HL-60 (cell line): Measurements from ENCODE around the gene DDX28.

Experiments
- CTCF ChIP-seq: IDR thresholded peaks from one replicate; pipeline ENCODE4 v1.5.1; 2011; ENCODE audit warnings: low read length, control low read depth, inconsistent platforms; ENCODE audit not compliant: insufficient read depth
- GABPA ChIP-seq: IDR thresholded peaks from 2 replicates; pipeline ENCODE4 v1.6.1; 2012; ENCODE audit warnings: low read depth
- REST ChIP-seq: IDR thresholded peaks from 2 replicates; pipeline ENCODE4 v1.6.1; 2012; ENCODE audit warnings: low read depth; ENCODE audit not compliant: insufficient replicate concordance
- SPI1 ChIP-seq: IDR thresholded peaks from 2 replicates; pipeline ENCODE4 v1.6.1; 2012; ENCODE audit warnings: low read depth, mild to moderate bottlenecking, borderline replicate concordance

- no peak for TF ChIP-seq CTCF
- TF ChIP-seq REST: no peak
- no peak for TF ChIP-seq SPI1
- no peak for TF ChIP-seq GABPA
Observed at GRCh38 chr16:68009157-68009735, 13.8 kb downstream of the DDX28 start.
